Left ventricle myocardium inferior (tissue), 1 donor: ENCODE measurements around the gene FBXL14. TPM values are rescaled to one million over a fixed set of nuclear protein-coding genes. Genes with fewer than 3 reads are reported as not detected.

Experiments
- DNase-seq: peaks from one replicate; pipeline ENCODE4 v3.0.0-alpha.2; 2020
- H3K27ac ChIP-seq: fragments of 200-600 bp; replicated peaks from 2 replicates; pipeline ENCODE4 v1.8.0; 2021
- H3K27me3 ChIP-seq: fragments of 200-600 bp; 2 replicates; pipeline ENCODE4 v1.8.0; 2021; ENCODE audit warnings: low read depth
- H3K36me3 ChIP-seq: fragments of 200-600 bp; 2 replicates; pipeline ENCODE4 v1.8.0; 2021
- H3K4me1 ChIP-seq: fragments of 200-600 bp; 2 replicates; pipeline ENCODE4 v1.8.0; 2021
- H3K4me3 ChIP-seq: fragments of 200-600 bp; 2 replicates; pipeline ENCODE4 v1.8.0; 2021; ENCODE audit warnings: mild to moderate bottlenecking, moderate library complexity
- H3K9me3 ChIP-seq: fragments of 200-600 bp; replicated peaks from 2 replicates; pipeline ENCODE4 v1.8.0; 2021
- CTCF ChIP-seq: fragments of 200-600 bp; IDR thresholded peaks from 2 replicates; pipeline ENCODE4 v1.8.0; 2021; ENCODE audit warnings: antibody characterized with exemption, mild to moderate bottlenecking, borderline replicate concordance
- intact Hi-C: fragments of 100-400 bp; cut with micrococcal nuclease; formaldehyde crosslinking; loops from one replicate; pipeline ENCODE4 v1.11.0; 2022
- total RNA-seq: library from RNA; stranded (reverse); fragmentation: NEBNext Ultra II Directional; extraction: Animal tissue kit (Norgen Biotek cat#: 25700); gene quantifications from one replicate; pipeline ENCODE4 v1.2.1, GENCODE V29; 2021
- donor health status: DM: no; HTN: yes; CAD: no; lungs with severe emphysema.

FBXL14 gene
- total RNA-seq, 1 donor from 2014 or later: 6.8 TPM

GRCh38 chr12:1523046-1523445, 71.3 kb downstream of the FBXL14 start:
- no peaks in the 10 kb centered on the region for H3K4me1 ChIP-seq
- H3K36me3 ChIP-seq: no peaks in the 10 kb centered on the region
- no peak for TF ChIP-seq CTCF
- no peak overlapping the region for H3K27ac ChIP-seq
- H3K9me3 ChIP-seq: no peaks in the 10 kb centered on the region
- peaks cover 68% of the 10 kb centered on the region for H3K27me3 ChIP-seq
- intact Hi-C loops: no loop called here
- no peak overlapping the region for H3K4me3 ChIP-seq
- DNase-seq: no peak

- Histone ChIP-seq H3K9me3 (peaks cover 19% of the 10 kb centered on the region), H3K36me3 (no peaks in the 10 kb centered on the region), H3K4me3 (no peak overlapping the region), H3K4me1 (no peaks in the 10 kb centered on the region), H3K27me3 (peaks cover 41% of the 10 kb centered on the region), H3K27ac (no peak overlapping the region)
- TF ChIP-seq CTCF: no peak
- intact Hi-C loops: no loop called here
- DNase-seq: no peak
Measured at GRCh38 chr12:1519642-1520041, 74.7 kb downstream of the FBXL14 start.

GRCh38 chr12:1518591-1519516, 75.5 kb downstream of the FBXL14 start:
- no peak overlapping the region for H3K4me3 ChIP-seq
- H3K9me3 ChIP-seq: peaks cover 20% of the 10 kb centered on the region
- no peak overlapping the region for H3K27ac ChIP-seq
- intact Hi-C loops: no loop called here
- H3K4me1 ChIP-seq: no peaks in the 10 kb centered on the region
- no peak for TF ChIP-seq CTCF
- DNase-seq: no peak
- no peaks in the 10 kb centered on the region for H3K36me3 ChIP-seq
- H3K27me3 ChIP-seq: peaks cover 36% of the 10 kb centered on the region

- peaks cover 20% of the 10 kb centered on the region for H3K9me3 ChIP-seq
- no peak for TF ChIP-seq CTCF
- no peak overlapping the region for H3K4me3 ChIP-seq
- DNase-seq: no peak
- H3K27me3 ChIP-seq: peaks cover 26% of the 10 kb centered on the region
- intact Hi-C loops: no loop called here
- H3K4me1 ChIP-seq: no peaks in the 10 kb centered on the region
- no peaks in the 10 kb centered on the region for H3K36me3 ChIP-seq
- no peak overlapping the region for H3K27ac ChIP-seq
Measured at GRCh38 chr12:1517734-1518525, 76.5 kb downstream of the FBXL14 start.

- H3K27me3 ChIP-seq: peaks cover 25% of the 10 kb centered on the region
- no peak for DNase-seq
- no peaks in the 10 kb centered on the region for H3K4me1 ChIP-seq
- peaks cover 20% of the 10 kb centered on the region for H3K9me3 ChIP-seq
- TF ChIP-seq CTCF: peak; percentile 47
- intact Hi-C loops: no loop called here
- H3K27ac ChIP-seq: no peak overlapping the region
- H3K4me3 ChIP-seq: no peak overlapping the region
- H3K36me3 ChIP-seq: no peaks in the 10 kb centered on the region
Measured at GRCh38 chr12:1517007-1517406, 77.4 kb downstream of the FBXL14 start.

Other genes with a start within 250 kb of the FBXL14 start
- 2.1 TPM for gene WNT5B, start 34.6 kb upstream of the FBXL14 start, total RNA-seq
- gene ADIPOR2, start 96.5 kb upstream of the FBXL14 start, total RNA-seq: 40.5 TPM
- gene LRTM2, start 226.0 kb upstream of the FBXL14 start, total RNA-seq: not detected